GM18499 (cell line): ENCODE measurements around the gene CYP1A1.

ENCODE experiments used
- ATAC-seq: cut with Tn5 transposase; IDR thresholded peaks from one replicate; pipeline ENCODE4 v1.9.1; 2021; ENCODE audit warnings: moderate number of reproducible peaks; ENCODE audit not compliant: insufficient read depth, unreplicated experiment

CYP1A1 gene, protein sequence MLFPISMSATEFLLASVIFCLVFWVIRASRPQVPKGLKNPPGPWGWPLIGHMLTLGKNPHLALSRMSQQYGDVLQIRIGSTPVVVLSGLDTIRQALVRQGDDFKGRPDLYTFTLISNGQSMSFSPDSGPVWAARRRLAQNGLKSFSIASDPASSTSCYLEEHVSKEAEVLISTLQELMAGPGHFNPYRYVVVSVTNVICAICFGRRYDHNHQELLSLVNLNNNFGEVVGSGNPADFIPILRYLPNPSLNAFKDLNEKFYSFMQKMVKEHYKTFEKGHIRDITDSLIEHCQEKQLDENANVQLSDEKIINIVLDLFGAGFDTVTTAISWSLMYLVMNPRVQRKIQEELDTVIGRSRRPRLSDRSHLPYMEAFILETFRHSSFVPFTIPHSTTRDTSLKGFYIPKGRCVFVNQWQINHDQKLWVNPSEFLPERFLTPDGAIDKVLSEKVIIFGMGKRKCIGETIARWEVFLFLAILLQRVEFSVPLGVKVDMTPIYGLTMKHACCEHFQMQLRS

DNA sequence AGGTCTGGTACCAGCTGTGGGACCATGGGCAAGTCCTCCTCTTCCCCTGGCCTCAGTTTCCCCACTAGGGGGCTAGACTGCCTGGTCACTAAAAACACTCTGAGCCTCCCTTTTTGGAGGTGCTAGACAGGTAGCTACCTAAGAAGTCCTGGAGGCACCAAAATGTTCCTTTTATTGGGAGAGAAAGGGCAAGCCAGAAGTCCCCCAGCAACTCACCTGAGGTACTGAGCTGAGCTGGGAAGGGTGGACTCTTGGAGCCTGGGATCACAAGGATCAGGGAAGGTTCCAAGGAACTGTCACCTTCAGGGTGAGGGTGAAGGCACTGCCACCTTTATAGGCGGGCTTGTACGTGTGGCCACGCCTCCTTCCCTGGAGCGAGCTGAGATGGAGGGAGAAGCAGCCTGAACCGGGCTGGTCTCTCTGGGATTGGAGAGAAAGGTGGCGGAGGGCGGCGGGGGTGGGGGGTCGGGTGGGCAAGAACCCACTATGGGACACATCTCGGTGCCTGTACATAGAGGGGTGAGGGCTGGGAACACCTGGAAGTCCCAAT lies at the start of gene CYP1A1:
TSS of gene CYP1A1 (minus strand) at position 304 of the 550 bp plus-strand sequence. CDS start 2,431 bp downstream, outside the sequence.
- ATAC-seq = no peak

DNA sequence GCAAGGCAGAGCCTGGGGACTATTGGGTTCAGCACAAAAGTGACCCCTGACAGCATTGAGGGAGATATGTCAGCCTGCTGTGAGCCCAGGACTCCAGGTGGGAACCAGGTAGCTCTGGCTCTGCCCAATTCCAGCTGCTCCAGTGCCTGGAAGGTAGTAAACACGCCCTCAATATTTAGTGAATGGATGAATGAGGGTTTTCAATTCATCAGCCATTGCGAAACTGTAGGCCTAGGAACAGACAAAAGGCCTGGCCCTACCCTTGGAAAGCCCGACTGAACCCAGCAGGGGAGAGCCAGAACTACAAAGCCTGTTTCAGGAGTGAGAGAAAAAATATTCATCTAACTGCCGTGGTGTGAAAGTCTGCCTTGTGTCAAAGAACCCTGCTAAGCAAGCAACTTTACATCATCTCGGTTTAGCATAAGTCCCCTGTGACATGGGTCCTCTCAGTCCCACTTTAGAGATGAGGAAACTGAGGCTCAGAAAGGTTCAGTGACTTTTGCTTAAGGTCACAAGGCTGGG lies 48.5 kb upstream of the CYP1A1 start:
- ATAC-seq = no peak

DNA sequence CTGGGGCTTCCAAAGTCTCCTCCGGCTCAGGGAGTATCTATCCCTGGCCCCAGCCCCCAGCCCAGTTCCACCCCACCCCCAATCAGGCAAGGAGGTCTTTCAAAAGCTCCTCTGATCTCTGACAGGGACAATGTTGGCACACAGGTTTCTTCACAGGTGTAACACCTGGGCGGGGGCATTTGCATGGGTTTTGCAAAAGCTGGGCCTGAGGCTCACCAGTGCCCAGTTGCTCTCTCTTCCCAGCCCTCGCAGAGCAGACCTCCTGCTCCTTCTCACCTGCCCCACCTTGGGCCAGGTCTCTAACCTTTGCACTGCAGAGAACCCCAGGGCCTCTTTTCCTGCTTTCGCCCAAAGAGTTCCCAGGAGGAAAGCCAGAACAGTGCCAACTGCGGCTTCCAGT lies 48.0 kb upstream of the CYP1A1 start:
- ATAC-seq = no peak

DNA sequence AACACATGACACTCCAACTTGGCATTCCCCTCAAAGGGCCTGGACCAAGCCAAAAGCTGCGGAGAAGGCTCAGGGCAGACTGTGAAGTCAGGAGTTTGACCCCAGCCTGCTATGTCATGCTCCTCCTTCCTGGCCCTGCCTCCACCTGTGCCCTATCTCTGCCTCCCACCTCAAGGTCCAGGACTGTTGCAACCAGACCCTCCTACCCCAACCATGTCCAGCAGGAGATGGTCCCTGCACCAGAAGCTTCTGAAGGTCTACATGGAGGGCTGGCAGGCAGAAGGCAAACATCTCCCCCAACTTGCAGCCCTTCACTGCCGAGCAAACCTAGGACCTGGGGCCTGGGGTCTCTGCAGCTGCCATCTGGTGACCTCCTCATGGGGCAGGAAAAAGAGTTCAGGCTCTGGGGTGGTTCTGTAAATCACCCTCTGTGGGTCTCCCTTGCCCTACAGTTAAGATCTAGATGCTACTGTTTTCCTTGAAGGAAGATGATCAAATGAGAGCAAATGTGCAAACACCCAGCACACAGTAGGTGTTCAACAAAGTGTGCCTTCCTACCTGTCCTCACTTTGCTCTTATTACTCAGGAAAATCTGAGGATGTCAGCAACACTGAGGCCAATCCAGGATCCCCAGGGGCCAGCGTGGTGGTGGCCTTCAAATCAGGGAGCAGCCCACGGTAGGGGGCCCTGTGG lies 45.0 kb upstream of the CYP1A1 start:
- ATAC-seq = no peak

DNA sequence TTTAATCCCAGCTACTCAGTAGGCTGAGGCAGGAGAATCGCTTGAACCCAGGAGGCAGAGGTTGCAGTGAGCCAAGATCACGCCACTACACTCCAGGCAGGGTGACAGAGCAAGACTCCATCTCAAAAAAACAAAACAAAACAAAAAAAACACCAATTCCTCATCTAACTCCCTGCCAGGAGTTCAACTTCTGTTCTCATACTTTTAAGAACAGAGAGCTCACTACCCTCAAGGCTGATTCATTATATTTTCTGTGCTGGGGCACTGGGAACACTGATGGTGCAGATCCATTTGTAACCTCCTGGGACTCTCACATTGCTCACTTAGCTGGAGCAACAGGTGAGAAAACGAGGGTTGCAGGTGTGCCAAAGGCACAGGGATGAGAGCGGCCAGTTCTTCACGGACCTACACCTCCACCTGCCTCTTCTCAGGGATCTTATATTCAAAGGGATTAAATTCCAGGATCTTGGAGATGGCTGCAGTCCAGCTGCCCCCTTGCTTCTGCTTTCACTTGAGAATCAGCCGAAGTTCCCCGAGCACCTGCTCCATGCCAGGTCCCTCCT lies 44.2 kb upstream of the CYP1A1 start:
- ATAC-seq = no peak

DNA sequence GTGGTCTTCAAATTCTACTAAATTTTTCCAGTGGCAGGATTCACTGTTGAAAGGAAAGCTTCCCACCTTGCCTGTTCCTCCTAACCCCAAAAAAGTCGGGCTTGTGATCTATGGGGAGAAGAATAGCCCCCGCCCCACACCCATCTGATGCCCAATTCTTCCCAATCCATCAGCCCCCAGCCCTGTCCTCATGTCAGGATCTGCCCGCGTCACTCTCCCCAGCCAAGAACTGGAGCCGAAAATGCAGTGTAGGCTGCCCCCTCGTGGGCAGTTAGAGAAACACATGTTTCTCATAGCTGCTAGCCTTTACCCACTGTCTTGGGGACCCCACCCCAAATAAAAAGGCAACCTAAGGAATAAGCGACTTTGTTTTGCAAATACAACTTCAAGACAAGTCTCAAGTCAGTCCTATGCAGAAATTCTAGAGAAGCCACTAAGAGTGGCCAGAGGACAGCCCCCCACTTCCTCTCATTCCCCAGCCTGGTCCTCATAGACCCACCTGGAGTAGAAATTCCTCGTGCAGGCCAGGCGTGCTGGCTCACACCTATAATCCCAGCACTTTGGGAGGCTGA lies 43.5 kb upstream of the CYP1A1 start:
- no peak for ATAC-seq

DNA sequence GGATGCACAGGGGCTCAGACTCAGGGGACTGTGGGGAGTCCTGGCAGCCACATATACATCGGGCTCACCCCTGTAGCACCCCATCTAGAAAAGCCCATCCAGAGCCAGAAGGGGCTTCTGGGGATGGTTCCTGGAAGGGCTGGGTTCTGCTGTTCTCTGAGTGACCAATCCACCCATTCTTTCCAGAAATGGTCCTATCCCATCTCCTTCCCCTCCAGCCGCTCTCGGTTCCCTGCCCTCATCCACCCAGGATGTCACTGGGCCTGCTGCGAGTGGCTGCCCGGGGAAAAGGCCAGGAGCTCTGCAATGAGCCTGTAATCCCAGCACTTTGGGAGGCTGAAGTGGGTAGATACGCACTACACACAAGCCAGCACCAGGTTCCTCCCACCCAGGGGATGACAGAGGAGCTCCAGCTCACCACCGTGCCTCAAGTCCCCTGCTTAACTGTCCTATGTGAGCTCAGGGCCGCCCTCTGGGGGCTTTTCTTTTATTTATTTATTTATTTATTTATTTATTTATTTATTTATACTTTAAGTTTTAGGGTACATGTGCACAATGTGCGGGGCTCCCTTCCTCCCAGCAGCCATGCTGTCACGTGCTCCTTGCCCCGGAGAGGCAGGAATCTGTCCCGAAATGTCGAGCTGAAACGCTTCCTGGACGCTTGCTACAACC lies 42.9 kb upstream of the CYP1A1 start:
- no peak for ATAC-seq

DNA sequence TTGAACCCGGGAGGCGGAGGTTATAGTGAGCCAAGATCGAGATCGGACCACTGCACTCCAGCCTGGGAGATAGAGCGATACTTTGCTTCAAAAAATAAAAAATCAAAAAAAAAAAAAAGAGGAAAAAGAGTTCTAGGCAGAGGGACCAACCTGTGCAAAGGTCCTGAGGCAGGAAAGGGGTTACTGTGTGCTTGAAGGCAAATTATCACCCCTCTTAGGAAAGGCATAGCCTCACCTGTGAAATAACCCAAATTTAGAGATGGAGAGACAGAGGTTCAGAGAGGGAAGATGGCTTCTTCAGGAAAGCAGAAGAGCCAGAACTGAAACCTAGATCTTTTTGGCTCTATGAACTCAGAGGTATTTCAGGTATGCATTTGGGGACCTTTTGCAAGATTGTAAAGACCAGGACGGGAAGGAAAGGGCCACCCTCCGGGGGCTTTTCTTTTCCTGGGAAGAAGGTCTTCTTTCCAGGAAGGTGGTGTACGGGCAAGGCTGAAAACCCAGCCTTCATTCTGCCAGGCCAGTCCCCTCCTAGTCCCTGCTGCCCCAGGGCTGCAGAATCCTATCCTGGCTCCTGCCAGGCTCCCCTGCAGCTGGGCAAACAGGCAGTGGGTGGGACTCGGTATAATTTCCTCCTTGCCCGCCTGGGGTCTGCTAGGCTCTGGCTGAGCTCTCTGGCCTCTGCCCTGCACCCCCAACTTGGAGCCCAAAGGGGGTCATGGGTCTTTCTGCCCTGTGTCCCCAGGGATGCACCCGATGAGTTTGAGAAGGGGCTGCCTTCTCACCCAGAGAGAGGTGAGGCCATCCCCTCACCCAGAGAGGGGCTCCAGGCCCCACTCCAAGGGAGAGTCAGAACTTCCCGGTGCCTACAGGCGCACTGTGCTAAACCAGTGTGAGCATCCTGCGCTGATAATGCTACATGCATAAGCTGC lies 42.1 kb upstream of the CYP1A1 start:
- no peak for ATAC-seq

DNA sequence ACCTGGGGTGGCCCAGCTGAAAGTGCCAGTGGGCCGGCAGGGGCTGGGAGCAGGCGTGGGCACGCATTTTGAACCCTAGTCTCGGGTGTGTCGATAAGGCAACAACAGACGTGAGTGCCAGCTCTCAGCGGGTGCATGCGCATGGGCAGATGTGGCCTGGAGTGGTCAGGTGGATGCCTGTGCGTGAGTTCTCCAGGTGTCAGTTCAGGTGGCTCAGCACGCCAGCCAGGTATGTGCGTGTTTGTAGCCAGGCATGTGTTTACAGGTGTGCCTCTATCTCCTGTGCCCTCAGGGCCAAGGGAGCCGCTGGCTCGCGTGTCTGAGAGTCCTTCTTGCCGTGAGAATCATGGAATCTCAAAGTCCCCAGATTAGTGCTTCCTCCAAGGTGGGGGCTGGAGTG lies 38.1 kb upstream of the CYP1A1 start:
- ATAC-seq = no peak

DNA sequence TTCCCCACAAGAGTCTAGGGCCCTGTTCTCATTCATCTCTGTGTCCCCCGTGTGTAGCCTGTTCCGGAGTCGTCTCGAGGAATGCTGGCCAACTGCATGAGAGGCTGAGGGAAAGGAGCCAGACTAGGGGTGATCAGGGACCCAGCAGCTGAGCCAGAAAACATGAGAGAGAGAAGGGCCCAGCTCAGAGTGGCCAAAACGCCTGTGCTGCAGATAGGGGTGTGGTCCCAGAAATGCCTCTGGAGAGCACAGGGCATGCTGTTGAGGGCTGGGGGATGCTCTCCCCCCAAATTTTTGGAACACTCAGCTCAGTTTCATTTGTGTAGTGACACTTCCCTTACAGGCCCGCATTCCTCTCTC lies 37.4 kb upstream of the CYP1A1 start:
- no peak for ATAC-seq

DNA sequence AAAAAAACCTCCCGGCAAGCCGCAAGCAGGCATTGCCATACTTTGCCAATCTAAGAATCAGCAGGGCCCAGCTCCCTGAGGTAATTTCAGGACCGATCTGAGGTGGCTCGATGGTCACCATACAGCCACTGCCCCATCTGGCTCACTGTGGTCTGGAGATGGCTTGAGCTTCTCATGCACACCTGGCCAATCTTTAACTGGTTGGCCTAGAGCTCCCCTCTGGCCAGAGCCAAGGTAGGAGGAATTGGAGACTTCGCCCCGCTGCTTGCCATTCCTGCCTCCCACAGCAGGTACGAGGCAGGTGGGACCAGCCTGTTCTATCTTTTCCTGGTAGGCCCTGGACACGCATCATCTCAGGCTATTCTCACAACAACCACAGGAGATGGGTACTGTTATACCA lies 33.4 kb upstream of the CYP1A1 start:
- no peak for ATAC-seq

DNA sequence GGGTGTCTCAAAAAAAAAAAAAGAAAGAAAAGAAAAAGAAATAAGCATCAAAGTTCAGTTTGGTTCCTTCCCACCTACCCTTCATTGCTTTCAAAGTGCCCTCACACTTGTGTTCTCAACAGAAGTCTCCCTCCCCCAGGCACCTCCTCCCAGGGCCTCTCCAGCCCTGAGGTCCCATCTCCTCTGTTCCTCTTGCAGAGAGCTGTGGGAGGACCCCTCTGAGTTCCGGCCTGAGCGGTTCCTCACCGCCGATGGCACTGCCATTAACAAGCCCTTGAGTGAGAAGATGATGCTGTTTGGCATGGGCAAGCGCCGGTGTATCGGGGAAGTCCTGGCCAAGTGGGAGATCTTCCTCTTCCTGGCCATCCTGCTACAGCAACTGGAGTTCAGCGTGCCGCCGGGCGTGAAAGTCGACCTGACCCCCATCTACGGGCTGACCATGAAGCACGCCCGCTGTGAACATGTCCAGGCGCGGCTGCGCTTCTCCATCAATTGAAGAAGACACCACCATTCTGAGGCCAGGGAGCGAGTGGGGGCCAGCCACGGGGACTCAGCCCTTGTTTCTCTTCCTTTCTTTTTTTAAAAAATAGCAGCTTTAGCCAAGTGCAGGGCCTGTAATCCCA lies 29.4 kb upstream of the CYP1A1 start:
- no peak for ATAC-seq

DNA sequence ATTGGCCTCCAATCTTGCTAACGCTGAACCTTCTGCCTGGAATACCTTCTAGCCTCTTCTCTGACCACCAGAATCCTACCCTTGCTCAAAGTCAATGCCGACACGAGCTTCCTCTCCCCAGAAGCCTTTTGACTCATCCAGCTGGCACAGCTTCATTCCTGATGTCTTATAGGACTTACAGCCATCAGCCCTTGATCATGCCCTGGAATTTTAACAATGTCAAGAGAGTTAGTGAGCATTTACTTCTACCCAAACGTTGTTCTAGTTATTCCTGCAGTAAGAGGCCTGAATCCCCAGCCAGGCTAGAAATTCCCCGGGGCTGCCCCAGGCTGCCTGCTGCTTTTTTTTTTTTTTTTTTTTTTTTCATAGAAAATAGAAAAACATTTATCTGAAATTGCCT lies 27.2 kb upstream of the CYP1A1 start:
- ATAC-seq = no peak

DNA sequence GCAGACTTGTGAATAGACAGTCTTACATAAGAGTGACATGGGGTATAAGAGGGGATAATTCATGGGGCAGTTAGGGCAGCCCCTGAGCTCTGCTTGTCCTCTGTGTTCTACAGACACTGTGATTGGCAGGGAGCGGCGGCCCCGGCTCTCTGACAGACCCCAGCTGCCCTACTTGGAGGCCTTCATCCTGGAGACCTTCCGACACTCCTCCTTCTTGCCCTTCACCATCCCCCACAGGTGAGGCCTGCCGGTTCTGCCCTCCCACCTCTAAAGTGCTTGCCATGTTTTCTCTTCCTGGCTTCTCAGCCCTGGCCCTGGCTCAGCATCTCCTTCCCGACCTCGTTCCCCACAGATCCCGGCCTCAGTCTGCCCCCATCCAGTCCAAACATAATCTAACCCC lies 26.7 kb upstream of the CYP1A1 start:
- no peak for ATAC-seq

DNA sequence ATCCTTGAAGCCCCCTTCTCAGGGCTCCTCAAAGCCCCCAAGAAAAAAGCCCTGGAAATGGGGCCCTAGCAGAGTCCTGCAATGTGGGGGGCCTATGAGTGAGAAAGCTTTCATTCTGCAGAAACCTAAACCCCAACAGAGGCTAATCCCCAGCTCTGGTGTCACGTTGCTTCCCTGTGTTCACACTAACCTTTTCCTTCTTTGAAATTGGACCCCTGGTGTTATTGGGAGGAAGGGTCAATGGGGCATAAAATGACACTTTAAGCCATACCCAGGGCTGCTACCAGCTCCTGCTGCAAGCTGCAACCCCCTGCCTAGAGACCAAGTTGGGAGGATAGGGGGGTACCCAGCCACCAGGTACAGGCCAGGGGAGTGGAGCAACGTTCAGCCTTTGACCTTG lies 25.4 kb upstream of the CYP1A1 start:
- ATAC-seq = no peak

DNA sequence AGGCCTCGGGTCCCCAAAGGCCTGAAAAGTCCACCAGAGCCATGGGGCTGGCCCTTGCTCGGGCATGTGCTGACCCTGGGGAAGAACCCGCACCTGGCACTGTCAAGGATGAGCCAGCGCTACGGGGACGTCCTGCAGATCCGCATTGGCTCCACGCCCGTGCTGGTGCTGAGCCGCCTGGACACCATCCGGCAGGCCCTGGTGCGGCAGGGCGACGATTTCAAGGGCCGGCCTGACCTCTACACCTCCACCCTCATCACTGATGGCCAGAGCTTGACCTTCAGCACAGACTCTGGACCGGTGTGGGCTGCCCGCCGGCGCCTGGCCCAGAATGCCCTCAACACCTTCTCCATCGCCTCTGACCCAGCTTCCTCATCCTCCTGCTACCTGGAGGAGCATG lies 24.5 kb upstream of the CYP1A1 start:
- no peak for ATAC-seq

DNA sequence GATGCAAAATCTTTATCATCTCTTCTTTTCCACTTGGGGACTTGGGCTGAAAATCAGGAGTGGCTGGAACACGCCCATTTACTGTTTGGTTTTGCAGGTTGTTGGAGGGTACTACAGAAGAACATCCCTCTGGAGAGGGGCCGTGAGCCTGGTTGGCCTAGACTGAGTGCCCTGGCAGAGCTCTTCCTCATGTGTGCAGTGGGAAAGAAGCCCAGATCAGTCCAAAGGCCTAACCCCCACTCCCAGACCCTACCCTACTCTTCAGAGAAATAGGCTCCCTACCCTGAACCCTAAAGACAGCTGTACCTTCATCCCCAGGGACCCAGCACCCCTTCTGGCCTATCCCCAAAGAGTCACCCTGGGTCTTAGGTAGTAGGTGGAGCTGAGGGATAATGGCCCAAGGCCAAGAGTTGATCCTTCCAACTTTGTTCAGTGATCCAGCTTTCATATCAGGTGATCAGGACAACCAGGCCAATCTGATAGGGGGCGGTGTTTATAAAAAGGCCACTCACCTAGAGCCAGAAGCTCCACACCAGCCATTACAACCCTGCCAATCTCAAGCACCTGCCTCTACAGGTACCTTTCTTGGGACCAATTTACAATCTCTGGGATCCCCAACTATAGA lies 23.1 kb upstream of the CYP1A1 start, which contains the start of gene CYP1A2:
TSS of gene CYP1A2 (plus strand) at position 524 of the 625 bp plus-strand sequence. CDS start 894 bp downstream, outside the sequence.
- no peak for ATAC-seq

DNA sequence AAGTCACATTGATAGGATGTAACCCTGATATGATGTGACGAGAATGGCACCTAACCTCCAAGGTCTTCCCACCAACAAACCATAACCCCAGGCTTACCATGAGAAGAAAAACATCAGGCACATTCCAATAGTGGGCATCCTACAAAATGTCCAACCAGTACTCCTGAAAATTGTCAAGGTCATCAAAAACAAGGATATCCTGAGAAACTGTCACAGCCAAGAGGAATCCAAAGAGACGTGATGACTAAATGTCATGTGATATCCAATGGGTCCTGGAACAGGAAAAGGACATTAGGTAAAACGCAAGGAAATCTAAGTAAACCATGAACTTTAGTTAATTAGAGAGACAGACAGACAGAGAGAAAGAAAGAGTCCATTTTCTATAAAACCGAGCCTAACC lies 21.1 kb upstream of the CYP1A1 start:
- ATAC-seq = no peak
